ENCODE results near the gene MAPK1IP1L.

- TF ChIP-seq CTCF (IDR thresholded peaks at IDR 0.05 in 8 of 11, conservative IDR thresholded peaks at IDR 0.05 in 3 of 11) (no peak), POLR2A (IDR thresholded peaks at IDR 0.05) (no peak)
Observed at GRCh38 chr14:55038708-55039107, 12.7 kb upstream of the MAPK1IP1L start.
